ENCODE data around the gene CCDC182.

- TF ChIP-seq EP300 (IDR thresholded peaks at IDR 0.05; ENCODE audit: borderline replicate concordance in 1 of 2, low read depth in 1 of 2, low read length in 1 of 2) (peak in 1 of 2 experiments; percentile 64; a peak in 1 of 4 replicates), JUND (IDR thresholded peaks at IDR 0.05) (no peak), REST (IDR thresholded peaks at IDR 0.05; ENCODE audit: low read depth, low read length) (no peak), RFX5 (IDR thresholded peaks at IDR 0.05; ENCODE audit: low read length) (no peak), TAF1 (IDR thresholded peaks at IDR 0.05; ENCODE audit: borderline replicate concordance, low read depth, low read length) (no peak), MXI1 (IDR thresholded peaks at IDR 0.05; ENCODE audit: low read depth, low read length) (peak; percentile 71; the same call in 1 of the 2 replicates), CTCF (IDR thresholded peaks at IDR 0.05) (peak; percentile 99), MAX (IDR thresholded peaks at IDR 0.05; ENCODE audit: low read depth) (no peak), YY1 (IDR thresholded peaks at IDR 0.05; ENCODE audit: low read depth) (no peak), FOXM1 (IDR thresholded peaks at IDR 0.05; ENCODE audit: low read depth) (no peak)
Measured at GRCh38 chr17:57747221-57748017, 2.3 kb upstream of the CCDC182 start.

Data from SK-N-SH (cell line).